Uterus (tissue), 4 donors: ENCODE data around the gene GMEB2. TPM values are rescaled to one million over a fixed set of nuclear protein-coding genes. Genes with fewer than 3 reads are reported as not detected.
"Not testable (repeated sequence)": the region's sequence is repeated elsewhere in the genome, so short reads cannot be mapped to it uniquely, and the experiment has no call there.

Experiments used
- DNase-seq, 2 donors: peaks; one replicate each; pipeline ENCODE4 v3.0.0-alpha.2; 2019 to 2020
- H3K27ac ChIP-seq, 2 donors: fragments of 200-600 bp; sonication (generic); 1 replicate in 1 of 2; 2 replicates in 1 of 2; pipeline ENCODE4 v1.5.1; 2016 to 2018
- H3K27me3 ChIP-seq, 2 donors: fragments of 200-600 bp; sonication (generic); one replicate each; pipeline ENCODE4 v1.5.1; 2018 to 2019; ENCODE audit warnings: control low read depth in 1 of 2
- H3K36me3 ChIP-seq, 2 donors: fragments of 200-600 bp; sonication (generic); one replicate each; pipeline ENCODE4 v1.5.1; 2019; ENCODE audit warnings: control low read depth in 1 of 2
- H3K4me1 ChIP-seq, 2 donors: fragments of 200-600 bp; sonication (generic); one replicate each; pipeline ENCODE4 v1.5.1; 2018 to 2019; ENCODE audit warnings: control low read depth in 1 of 2
- H3K4me3 ChIP-seq, 2 donors: fragments of 200-600 bp; sonication (generic); 1 replicate in 1 of 2; 2 replicates in 1 of 2; pipeline ENCODE4 v1.5.1; 2018 to 2019; ENCODE audit warnings: mild to moderate bottlenecking in 1 of 2
- H3K9me3 ChIP-seq, 2 donors: fragments of 200-600 bp; sonication (generic); one replicate each; pipeline ENCODE4 v1.5.1; 2019; ENCODE audit warnings: control low read depth in 1 of 2
- POLR2A ChIP-seq, 2 donors: fragments of 450-650 bp; IDR thresholded peaks; one replicate each; pipeline ENCODE4 v1.6.1; 2016; ENCODE audit warnings: antibody characterized with exemption in 2 of 2, mild to moderate bottlenecking in 1 of 2, moderate library complexity in 1 of 2
- intact Hi-C: fragments of 100-400 bp; cut with DNase I; formaldehyde crosslinking; loops from one replicate; pipeline ENCODE4 v1.15.1; 2023; ENCODE audit warnings: low total_unique reads
- total RNA-seq, 4 donors: library from RNA; depleted of rRNA in 3 of 4; stranded (reverse); fragments of >200 nt in 3 of 4; gene quantifications; one replicate each; pipeline versions ENCODE4 v1.1.0 to v1.2.4, GENCODE V29; 2014 to 2023
- TF ChIP-seq, protein P1 (sequence below), 4 experiments: fragments of 200-600 bp in 2 of 4; fragments of 450-650 bp in 2 of 4; sonication (generic) in 2 of 4; IDR thresholded peaks; one replicate each; pipeline ENCODE4 v1.5.1; 2016 to 2019; ENCODE audit warnings: antibody characterized with exemption in 4 of 4, mild to moderate bottlenecking in 2 of 4, moderate library complexity in 1 of 4
- donor health status: DM: yes; HTN: yes; CAD: no.

The GMEB2 gene
- total RNA-seq, 4 donors from 2014 or later = 2.1 to 24.8 (median 11.5) TPM

DNA sequence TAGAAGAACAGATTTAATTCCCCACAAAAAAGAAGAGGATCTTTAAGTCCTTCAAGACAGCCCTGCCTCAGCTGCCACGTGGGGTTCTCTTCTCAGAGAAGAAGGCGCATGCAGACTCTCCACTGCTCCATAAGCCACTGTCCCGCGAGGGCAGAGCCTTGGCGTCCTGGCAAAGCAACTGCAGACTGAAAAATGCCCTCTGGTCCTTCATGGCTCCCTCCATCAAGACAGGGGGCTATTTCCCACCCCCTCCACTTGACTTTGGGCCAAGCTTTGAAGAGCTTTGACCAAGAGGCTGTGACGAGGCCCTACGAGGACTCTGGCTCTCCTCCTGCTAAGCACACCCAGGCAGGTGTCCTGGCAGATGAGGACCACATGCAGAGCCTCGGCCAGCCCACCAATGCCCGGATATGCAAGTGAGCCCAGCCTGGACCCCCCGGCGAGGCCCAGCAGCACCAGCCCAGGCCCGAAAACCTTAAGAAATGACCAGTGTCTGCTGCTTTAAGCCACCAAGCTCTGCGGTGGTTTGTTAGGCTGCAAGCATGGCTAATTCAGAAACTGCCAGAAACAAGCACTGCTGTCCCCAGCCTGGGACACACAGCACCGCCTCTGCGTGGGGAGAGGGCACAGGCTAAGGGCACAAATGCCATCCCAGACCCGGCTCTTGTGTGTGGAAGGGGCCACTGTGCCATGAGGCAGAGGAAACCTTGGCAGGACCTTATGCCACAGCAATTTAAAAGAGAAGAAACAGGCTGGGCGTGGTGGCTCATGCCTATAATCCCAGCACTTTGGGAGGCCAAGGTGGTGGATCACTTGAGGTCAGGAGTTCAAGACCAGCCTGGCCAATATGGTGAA, 16.1 kb downstream of the GMEB2 start:
- DNase-seq = no peak

DNA sequence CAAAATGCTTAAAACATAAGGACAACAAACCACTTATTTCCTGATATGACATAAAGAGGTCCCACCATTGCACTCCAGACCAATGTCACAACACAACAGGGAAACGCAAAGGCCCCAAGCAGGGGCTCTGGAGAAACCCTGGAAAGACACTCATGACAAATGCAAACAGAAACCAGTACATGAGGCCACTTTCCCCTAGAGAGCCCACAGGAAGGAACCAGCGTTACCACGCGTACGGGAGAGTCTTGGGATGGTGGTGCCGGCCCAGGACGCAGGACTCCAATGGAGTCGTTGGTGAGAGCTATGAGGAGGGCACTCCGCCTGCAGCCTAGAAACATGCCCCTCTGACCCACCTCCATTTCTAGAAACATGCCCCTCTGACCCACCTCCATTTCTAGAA, 20.2 kb downstream of the GMEB2 start:
- Histone ChIP-seq H3K27me3 (no peaks in the 10 kb centered on the region), H3K36me3 (no peaks in the 10 kb centered on the region), H3K4me3 (no peak overlapping the region), H3K4me1 (no peaks in the 10 kb centered on the region), H3K9me3 (no peaks in the 10 kb centered on the region), H3K27ac (no peak overlapping the region)
- intact Hi-C loops = no loop called here
- DNase-seq = no peak
- no peak for TF ChIP-seq POLR2A (IDR thresholded peaks at IDR 0.05)
- TF ChIP-seq, protein P1, sequence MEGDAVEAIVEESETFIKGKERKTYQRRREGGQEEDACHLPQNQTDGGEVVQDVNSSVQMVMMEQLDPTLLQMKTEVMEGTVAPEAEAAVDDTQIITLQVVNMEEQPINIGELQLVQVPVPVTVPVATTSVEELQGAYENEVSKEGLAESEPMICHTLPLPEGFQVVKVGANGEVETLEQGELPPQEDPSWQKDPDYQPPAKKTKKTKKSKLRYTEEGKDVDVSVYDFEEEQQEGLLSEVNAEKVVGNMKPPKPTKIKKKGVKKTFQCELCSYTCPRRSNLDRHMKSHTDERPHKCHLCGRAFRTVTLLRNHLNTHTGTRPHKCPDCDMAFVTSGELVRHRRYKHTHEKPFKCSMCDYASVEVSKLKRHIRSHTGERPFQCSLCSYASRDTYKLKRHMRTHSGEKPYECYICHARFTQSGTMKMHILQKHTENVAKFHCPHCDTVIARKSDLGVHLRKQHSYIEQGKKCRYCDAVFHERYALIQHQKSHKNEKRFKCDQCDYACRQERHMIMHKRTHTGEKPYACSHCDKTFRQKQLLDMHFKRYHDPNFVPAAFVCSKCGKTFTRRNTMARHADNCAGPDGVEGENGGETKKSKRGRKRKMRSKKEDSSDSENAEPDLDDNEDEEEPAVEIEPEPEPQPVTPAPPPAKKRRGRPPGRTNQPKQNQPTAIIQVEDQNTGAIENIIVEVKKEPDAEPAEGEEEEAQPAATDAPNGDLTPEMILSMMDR (IDR thresholded peaks at IDR 0.05) = no peak

More for the DNA sequence above, 16.1 kb downstream of the GMEB2 start:
- no peaks in the 10 kb centered on the region for H3K27me3 ChIP-seq
- no peaks in the 10 kb centered on the region for H3K36me3 ChIP-seq
- H3K4me1 ChIP-seq = no peaks in the 10 kb centered on the region
- no peak overlapping the region for H3K27ac ChIP-seq
- H3K4me3 ChIP-seq = no peak overlapping the region
- intact Hi-C loops = no loop called here
- H3K9me3 ChIP-seq = no peaks in the 10 kb centered on the region
- TF ChIP-seq, protein P1 (IDR thresholded peaks at IDR 0.05) = no peak
- TF ChIP-seq POLR2A (IDR thresholded peaks at IDR 0.05) = no peak

DNA sequence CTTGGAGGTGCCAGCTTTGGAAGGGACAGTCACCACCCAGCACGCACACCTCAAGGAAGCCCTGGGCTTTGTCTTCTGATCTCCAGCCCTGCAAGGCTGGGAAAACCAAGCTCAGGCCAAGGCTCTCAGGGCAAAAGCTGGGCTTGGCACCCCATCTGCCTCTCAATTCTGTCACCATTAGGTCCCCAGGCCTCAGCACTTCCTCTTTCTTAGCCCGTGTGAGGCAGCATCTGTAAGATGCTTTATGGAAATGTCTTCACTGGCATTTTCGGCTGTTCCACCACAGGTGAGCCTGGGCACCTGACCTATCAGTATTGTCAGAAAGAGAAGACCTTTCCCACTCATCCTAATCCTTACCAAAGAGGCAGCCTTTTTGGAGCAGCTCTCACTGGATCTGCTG, 24.6 kb downstream of the GMEB2 start:
- no peaks in the 10 kb centered on the region for H3K36me3 ChIP-seq
- no peaks in the 10 kb centered on the region for H3K27me3 ChIP-seq
- intact Hi-C loops = no loop called here
- no peak for DNase-seq
- H3K9me3 ChIP-seq = no peaks in the 10 kb centered on the region
- H3K4me1 ChIP-seq = no peaks in the 10 kb centered on the region
- no peak overlapping the region for H3K4me3 ChIP-seq
- TF ChIP-seq, protein P1 (IDR thresholded peaks at IDR 0.05) = no peak
- TF ChIP-seq POLR2A (IDR thresholded peaks at IDR 0.05) = no peak
- no peak overlapping the region for H3K27ac ChIP-seq

DNA sequence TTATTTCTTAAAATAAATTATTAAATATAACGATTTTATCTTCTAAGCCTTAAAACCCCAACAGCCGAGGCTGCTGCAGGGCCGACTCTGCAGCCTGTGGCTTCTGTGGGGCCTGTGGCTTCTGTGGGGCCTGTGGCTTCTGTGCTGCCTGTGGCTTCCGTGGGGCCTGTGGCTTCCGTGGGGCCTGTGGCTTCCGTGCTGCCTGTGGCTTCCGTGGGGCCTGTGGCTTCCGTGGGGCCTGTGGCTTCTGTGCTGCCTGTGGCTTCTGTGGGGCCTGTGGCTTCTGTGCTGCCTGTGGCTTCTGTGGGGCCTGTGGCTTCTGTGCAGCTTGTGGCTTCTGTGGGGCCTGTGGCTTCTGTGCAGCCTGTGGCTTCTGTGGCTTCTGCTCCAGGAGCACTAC, 25.2 kb downstream of the GMEB2 start:
- H3K27ac ChIP-seq, H3K9me3 ChIP-seq, H3K27me3 ChIP-seq, H3K36me3 ChIP-seq, H3K4me1 ChIP-seq, DNase-seq, H3K4me3 ChIP-seq, intact Hi-C loops: not testable (repeated sequence)

DNA sequence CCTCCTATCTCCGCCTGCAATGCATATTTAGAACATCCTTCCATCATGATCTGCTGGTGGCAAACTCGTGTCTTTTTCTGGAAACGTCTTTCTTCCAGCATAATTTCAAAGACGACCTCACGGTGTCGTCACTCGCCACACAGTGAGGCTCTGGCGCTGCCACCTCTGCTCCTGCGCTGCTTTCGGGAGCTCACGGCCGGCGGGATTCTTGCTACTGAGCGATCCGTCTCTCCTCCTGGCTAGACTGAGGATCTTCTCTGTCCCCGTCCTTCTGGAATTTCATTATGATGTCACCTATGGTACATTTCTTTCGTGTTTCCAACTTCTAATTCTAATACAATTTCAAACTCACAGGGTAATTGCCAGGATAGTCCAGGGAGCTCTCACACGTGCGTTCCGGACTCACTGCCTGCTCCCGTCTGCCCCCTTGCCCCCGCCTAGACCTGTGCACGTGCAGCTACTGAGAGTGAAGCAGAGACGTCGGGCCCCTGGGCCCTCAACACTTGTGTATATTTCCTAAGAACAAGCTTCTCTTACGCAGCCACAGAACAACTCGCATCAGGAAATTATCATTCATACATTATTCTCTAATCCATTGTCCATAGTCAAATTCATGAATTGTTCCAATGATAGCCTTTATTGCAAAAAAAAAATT, 27.4 kb downstream of the GMEB2 start:
- Histone ChIP-seq H3K36me3 (no peaks in the 10 kb centered on the region), H3K4me3 (no peak overlapping the region), H3K27me3 (no peaks in the 10 kb centered on the region), H3K27ac (no peak overlapping the region), H3K9me3 (no peaks in the 10 kb centered on the region), H3K4me1 (no peaks in the 10 kb centered on the region)
- TF ChIP-seq POLR2A (IDR thresholded peaks at IDR 0.05) = no peak
- TF ChIP-seq, protein P1 (IDR thresholded peaks at IDR 0.05) = no peak
- intact Hi-C loops = no loop called here
- no peak for DNase-seq
